Bronchial epithelial cell (primary cell): Measurements from ENCODE around the gene NSUN2. TPM values are rescaled to one million over a fixed set of nuclear protein-coding genes. Genes with fewer than 3 reads are reported as not detected.
"Not testable (repeated sequence)": the region's sequence is repeated elsewhere in the genome, so short reads cannot be mapped to it uniquely, and the experiment has no call there.

Source experiments
- DNase-seq: peaks from one replicate; pipeline ENCODE4 v3.0.0-alpha.2; 2010; ENCODE audit warnings: low read depth
- FAIRE-seq: peaks from 2 replicates; lab custom pipeline; 2011; peaks lifted over from hg19 to GRCh38; lab: Jason Lieb, UNC
- H3K27me3 ChIP-seq: 2 replicates; pipeline ENCODE4 v1.5.1; 2011; ENCODE audit warnings: low read length; ENCODE audit not compliant: control insufficient read depth, insufficient read depth
- H3K36me3 ChIP-seq: 2 replicates; pipeline ENCODE4 v1.5.1; 2011; ENCODE audit warnings: low read length; ENCODE audit not compliant: control insufficient read depth, insufficient read depth
- H3K4me3 ChIP-seq: 2 replicates; pipeline ENCODE4 v1.5.1; 2011; ENCODE audit warnings: mild to moderate bottlenecking, low read depth, low read length, control low read depth
- total RNA-seq: library from RNA; depleted of rRNA; stranded (reverse); fragments of >200 nt; gene quantifications from 2 replicates; pipeline ENCODE4 v1.2.1, GENCODE V29; 2014
- TF ChIP-seq, protein P1 (sequence below): IDR thresholded peaks from 2 replicates; pipeline ENCODE4 v1.5.1; 2011; ENCODE audit warnings: mild to moderate bottlenecking, moderate library complexity, low read length, control low read depth, inconsistent platforms; ENCODE audit not compliant: insufficient read depth, severe bottlenecking

NSUN2 gene
- total RNA-seq, 1 donor from 2014 or later, result 78.5 TPM

DNA sequence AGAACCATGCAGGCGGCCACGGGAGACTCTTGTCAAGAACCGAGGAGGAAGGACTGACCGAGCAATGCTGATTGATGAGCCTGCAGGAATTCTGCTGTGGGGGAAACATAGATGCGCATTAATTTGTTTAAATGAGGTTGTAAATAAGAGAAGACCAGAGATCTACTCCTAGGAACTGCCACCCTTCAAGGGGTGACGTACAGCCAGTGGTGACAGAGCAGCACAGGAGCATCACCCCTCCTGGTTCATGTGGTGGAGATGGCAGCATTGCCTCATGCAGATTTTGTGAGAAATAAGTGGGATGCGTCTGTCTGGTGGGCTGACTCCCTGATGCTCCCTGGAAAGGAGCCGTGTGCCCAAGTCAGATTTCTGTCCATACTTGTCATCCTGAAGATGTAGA lies 22.6 kb upstream of the NSUN2 start:
- H3K4me3 ChIP-seq, result no peak overlapping the region
- peaks cover 16% of the 10 kb centered on the region for H3K36me3 ChIP-seq
- DNase-seq (no peak), FAIRE-seq (no peak)
- TF ChIP-seq, protein P1, sequence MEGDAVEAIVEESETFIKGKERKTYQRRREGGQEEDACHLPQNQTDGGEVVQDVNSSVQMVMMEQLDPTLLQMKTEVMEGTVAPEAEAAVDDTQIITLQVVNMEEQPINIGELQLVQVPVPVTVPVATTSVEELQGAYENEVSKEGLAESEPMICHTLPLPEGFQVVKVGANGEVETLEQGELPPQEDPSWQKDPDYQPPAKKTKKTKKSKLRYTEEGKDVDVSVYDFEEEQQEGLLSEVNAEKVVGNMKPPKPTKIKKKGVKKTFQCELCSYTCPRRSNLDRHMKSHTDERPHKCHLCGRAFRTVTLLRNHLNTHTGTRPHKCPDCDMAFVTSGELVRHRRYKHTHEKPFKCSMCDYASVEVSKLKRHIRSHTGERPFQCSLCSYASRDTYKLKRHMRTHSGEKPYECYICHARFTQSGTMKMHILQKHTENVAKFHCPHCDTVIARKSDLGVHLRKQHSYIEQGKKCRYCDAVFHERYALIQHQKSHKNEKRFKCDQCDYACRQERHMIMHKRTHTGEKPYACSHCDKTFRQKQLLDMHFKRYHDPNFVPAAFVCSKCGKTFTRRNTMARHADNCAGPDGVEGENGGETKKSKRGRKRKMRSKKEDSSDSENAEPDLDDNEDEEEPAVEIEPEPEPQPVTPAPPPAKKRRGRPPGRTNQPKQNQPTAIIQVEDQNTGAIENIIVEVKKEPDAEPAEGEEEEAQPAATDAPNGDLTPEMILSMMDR, result no peak
- H3K27me3 ChIP-seq, result no peaks in the 10 kb centered on the region

DNA sequence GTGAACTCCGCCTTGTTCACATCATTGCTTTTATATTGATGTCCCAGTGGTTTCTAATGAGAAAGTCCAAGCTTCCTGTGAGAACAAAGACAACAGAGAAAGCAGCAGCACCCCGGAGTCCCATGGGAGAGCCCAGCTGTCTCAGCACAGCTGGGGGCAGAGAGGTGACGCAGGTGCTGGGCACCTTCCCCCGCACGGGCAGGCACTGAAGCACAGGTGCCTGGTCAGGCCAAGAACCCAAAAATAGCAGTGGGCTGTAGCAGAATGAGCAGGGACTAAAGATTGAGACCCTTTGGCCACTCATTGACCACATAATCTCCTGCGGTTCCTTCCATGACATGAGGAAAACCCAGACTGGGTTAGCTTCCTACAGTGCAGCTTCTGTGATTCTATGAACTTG lies 19.2 kb upstream of the NSUN2 start:
- H3K27me3 ChIP-seq, result no peaks in the 10 kb centered on the region
- H3K36me3 ChIP-seq, result peaks cover 13% of the 10 kb centered on the region
- no peak overlapping the region for H3K4me3 ChIP-seq
- FAIRE-seq, result no peak
- DNase-seq, result no peak
- TF ChIP-seq, protein P1, result no peak

DNA sequence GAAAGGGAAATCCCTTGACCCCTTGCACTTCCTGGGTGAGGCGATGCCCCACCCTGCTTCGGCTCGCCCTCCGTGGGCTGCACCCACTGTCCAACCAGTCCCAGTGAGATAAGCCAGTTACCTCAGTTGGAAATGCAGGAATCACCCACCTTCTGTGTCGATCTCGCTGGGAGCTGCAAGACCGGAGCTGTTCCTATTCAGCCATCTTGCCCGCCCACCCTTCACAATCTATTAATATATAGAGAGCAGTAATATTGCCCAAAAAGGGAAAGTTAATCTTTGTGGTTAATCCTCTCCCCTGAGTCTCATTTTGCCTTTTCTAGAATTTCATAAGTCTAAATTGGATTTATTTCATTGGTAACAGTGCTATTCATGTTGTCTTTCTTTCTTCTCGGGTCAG lies 16.8 kb upstream of the NSUN2 start:
- no peak for DNase-seq

DNA sequence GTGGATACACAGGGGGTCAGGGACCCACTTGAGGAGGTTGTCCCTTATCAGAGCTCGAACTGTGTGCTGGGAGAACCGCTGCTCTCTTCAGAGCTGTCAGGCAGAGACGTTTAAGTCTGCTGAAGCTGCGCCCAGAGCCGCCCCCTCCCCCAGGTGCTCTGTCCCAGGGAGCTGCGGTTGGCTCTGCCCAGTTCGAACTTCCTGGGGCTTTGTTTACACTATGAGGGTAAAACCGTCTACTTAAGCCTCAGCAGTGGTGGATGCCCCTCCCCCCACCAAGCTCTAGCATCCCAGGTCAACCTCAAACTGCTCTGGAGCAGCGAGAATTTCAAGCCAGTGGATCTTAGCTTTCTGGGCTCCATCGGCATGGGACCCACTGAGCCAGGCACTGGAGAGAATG lies 16.3 kb upstream of the NSUN2 start:
- no peaks in the 10 kb centered on the region for H3K27me3 ChIP-seq
- peaks cover 12% of the 10 kb centered on the region for H3K36me3 ChIP-seq
- no peak for DNase-seq
- TF ChIP-seq, protein P1, result no peak
- FAIRE-seq, result no peak
- H3K4me3 ChIP-seq, result no peak overlapping the region

More for the DNA sequence above, 16.8 kb upstream of the NSUN2 start:
- no peaks in the 10 kb centered on the region for H3K27me3 ChIP-seq
- no peak for FAIRE-seq
- no peak overlapping the region for H3K4me3 ChIP-seq
- H3K36me3 ChIP-seq, result peaks cover 10% of the 10 kb centered on the region
- TF ChIP-seq, protein P1, result no peak

DNA sequence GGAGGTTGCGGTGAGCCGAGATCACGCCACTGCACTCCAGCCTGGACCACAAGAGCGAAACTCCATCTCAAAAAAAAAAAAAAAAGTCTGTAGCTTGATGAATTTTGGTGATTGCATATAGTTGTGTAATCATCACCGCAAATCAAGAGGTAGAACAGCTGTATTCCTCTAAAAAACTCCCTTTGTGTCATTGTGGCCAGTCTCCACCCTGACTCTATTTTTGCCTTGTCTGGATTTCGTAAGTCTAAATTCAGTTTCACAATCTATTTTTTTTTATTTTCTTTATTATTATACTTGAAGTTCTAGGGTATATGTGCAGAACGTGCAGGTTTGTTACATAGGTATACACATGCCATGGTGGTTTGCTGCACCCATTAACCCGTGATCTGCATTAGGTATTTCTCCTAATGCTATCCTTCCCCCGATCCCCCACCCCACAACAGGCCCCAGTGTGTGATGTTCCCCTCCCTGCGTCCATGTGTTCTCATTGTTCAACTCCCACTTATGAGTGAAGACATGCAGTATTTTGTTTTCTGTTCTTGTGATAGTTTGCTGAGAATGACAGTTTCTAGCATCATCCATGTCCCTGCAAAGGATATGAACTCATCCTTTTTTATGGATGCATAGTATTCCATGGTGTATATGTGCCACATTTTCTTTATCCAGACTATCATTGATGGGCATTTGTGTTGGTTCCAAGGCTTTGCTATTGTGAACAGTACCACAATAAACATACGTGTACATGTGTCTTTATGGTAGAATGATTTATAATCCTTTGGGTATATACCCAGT lies 12.9 kb upstream of the NSUN2 start:
- FAIRE-seq, H3K4me3 ChIP-seq, DNase-seq, H3K27me3 ChIP-seq: not testable (repeated sequence)
- peaks cover 12% of the 10 kb centered on the region for H3K36me3 ChIP-seq

DNA sequence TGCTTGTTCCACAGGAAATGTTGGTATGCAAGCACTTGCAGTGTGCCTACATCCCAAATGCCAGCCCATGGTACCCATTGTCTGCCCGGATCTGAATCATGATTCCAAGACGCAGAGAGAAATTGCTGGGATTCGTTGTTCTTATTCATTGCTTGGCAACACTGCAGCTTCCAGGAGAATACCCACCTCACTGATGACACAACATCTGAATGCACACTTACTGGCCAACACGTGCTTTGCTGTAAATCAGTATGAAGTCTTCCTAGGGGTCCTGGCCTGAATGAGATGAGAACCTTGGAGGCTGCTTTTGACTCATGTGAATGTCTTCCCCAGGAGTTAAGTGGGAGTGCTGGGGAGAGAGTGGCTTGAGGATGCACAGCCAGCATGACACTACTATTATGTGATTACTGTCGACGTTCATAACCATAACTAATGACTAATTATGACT lies 12.0 kb upstream of the NSUN2 start:
- DNase-seq (no peak), FAIRE-seq (no peak)
- no peak overlapping the region for H3K4me3 ChIP-seq

More for the DNA sequence above, 12.0 kb upstream of the NSUN2 start:
- H3K27me3 ChIP-seq, result no peaks in the 10 kb centered on the region
- TF ChIP-seq, protein P1, result no peak
- peaks cover 12% of the 10 kb centered on the region for H3K36me3 ChIP-seq
